Adrenal gland (tissue), 5 donors: ENCODE data around the gene SLC7A14.

Experiments
- POLR2A ChIP-seq, 2 donors: fragments of 450-650 bp; IDR thresholded peaks; one replicate each; pipeline ENCODE4 v1.6.1; 2017; ENCODE audit warnings: antibody characterized with exemption in 2 of 2, mild to moderate bottlenecking in 2 of 2, moderate library complexity in 1 of 2
- TF ChIP-seq, protein P1 (sequence below), 6 experiments: fragments of 450-650 bp in 4 of 6; fragments of 200-600 bp in 2 of 6; sonication (generic) in 1 of 6; IDR thresholded peaks; 1 replicate in 5 of 6; 2 replicates in 1 of 6; pipeline versions ENCODE4 v1.5.1 to v1.8.0; 2016 to 2021; ENCODE audit warnings: antibody characterized with exemption in 6 of 6, mild to moderate bottlenecking in 2 of 6, moderate library complexity in 1 of 6
- donor health status: DM: no; HTN: no; CAD: no.

DNA sequence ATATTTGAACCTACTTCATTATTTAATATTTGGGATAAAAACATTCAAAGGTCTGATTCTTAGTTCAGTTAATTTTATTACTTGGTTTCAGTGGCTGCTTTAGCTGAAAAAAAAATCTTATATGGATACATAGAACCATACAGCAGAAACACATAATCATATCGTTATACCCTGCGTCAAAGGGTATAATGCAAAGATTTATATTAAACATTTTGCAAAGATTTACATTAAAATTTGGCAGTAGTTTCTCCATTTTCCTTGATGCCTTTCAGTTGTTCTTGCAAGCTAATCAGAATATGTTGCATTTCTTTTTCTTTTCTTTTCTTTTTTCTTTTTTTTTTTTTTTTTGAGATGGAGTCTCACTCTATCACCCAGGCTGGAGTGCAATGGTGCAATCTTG lies 135.8 kb downstream of the SLC7A14 start:
- TF ChIP-seq, protein P1, sequence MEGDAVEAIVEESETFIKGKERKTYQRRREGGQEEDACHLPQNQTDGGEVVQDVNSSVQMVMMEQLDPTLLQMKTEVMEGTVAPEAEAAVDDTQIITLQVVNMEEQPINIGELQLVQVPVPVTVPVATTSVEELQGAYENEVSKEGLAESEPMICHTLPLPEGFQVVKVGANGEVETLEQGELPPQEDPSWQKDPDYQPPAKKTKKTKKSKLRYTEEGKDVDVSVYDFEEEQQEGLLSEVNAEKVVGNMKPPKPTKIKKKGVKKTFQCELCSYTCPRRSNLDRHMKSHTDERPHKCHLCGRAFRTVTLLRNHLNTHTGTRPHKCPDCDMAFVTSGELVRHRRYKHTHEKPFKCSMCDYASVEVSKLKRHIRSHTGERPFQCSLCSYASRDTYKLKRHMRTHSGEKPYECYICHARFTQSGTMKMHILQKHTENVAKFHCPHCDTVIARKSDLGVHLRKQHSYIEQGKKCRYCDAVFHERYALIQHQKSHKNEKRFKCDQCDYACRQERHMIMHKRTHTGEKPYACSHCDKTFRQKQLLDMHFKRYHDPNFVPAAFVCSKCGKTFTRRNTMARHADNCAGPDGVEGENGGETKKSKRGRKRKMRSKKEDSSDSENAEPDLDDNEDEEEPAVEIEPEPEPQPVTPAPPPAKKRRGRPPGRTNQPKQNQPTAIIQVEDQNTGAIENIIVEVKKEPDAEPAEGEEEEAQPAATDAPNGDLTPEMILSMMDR (IDR thresholded peaks at IDR 0.05) = no peak
- no peak for TF ChIP-seq POLR2A (IDR thresholded peaks at IDR 0.05)
